HG03135 (cell line): Measurements from ENCODE around the gene CMIP.
"Not testable (repeated sequence)": the region's sequence is repeated elsewhere in the genome, so short reads cannot be mapped to it uniquely, and the experiment has no call there.

ENCODE experiments used
- ATAC-seq: cut with Tn5 transposase; IDR thresholded peaks from one replicate; pipeline ENCODE4 v1.9.1; 2021; ENCODE audit warnings: mild to moderate bottlenecking, moderate library complexity; ENCODE audit not compliant: unreplicated experiment

CMIP gene

GRCh38 chr16:81675662-81676061 is 231.1 kb downstream of the CMIP start:
- no peak for ATAC-seq

- no peak for ATAC-seq
These were observed 231.7 kb downstream of the CMIP start for GRCh38 chr16:81676066-81676882.

GRCh38 chr16:81676883-81677737 is 232.5 kb downstream of the CMIP start:
- no peak for ATAC-seq

GRCh38 chr16:81678326-81679095 is 233.9 kb downstream of the CMIP start:
- no peak for ATAC-seq

GRCh38 chr16:81679721-81680430 is 235.3 kb downstream of the CMIP start:
- no peak for ATAC-seq

GRCh38 chr16:81680444-81681275 is 236.1 kb downstream of the CMIP start:
- ATAC-seq, result no peak

GRCh38 chr16:81681311-81681710 is 236.7 kb downstream of the CMIP start:
- no peak for ATAC-seq

GRCh38 chr16:81684242-81684837 is 239.7 kb downstream of the CMIP start:
- no peak for ATAC-seq

- ATAC-seq, result no peak
These were observed 240.3 kb downstream of the CMIP start for GRCh38 chr16:81684901-81685300.

GRCh38 chr16:81686391-81687130 is 242.0 kb downstream of the CMIP start:
- ATAC-seq, result no peak

- ATAC-seq, result no peak
These were observed 242.5 kb downstream of the CMIP start for GRCh38 chr16:81687131-81687456.

GRCh38 chr16:81688182-81688581 is 243.6 kb downstream of the CMIP start:
- no peak for ATAC-seq

GRCh38 chr16:81688839-81689238 is 244.2 kb downstream of the CMIP start:
- not testable (repeated sequence) for ATAC-seq

GRCh38 chr16:81692021-81692420 is 247.4 kb downstream of the CMIP start:
- no peak for ATAC-seq

- ATAC-seq, result no peak
These were observed 248.0 kb downstream of the CMIP start for GRCh38 chr16:81692571-81692970.

- no peak for ATAC-seq
These were observed 248.6 kb downstream of the CMIP start for GRCh38 chr16:81693041-81693743.

GRCh38 chr16:81693744-81694303 is 249.2 kb downstream of the CMIP start:
- ATAC-seq, result no peak
